Measurements from ENCODE around the gene HIPK3. TPM values are rescaled to one million over a fixed set of nuclear protein-coding genes. Genes with fewer than 3 reads are reported as not detected.
"Not testable (repeated sequence)": the region's sequence is repeated elsewhere in the genome, so short reads cannot be mapped to it uniquely, and the experiment has no call there.

The HIPK3 gene
- polyA plus RNA-seq, 4 donors, result 39.8 to 58.3 (median 48.7) TPM

DNA sequence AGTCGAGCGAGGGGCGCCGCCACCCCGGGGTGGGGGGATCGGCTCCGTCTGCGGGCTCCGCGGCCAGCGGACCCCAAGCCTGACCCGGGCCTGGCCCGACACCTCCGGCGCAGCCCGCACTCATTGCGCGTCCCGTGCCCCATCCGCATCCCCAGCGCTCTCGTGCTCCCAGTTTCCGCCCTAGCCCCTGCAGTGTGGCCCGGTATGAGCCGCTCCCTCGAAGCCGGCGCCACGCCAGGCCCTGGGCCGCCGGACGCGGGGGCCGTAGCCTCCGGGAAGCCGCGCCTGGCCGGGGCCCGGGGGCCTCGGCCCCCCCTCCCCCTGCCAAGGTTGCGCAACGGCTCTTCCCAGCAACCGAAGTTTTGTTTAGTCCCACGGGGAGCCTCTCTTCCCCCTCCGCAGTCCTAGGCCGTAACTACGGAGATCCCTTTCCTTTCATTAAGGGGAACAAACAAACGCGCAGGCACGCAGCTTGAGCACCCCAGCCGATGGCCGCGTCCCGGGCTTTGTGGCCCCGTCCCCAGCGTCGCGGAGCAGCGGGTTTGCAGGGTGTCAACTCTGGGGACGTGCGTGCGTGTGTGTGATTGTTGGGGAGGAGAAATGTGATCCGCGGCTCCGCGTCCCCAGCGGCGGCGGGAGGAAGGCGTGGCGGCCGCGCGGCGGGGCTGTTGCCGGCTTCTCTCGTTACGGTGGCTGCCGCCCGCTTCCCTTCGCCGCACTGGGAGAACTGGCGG, 883 bp downstream of the HIPK3 start:
- DNase-seq (ENCODE audit: low read depth in 4 of 4, low spot score in 3 of 4), result peak; percentile 66 to 71 (median 68)

DNA sequence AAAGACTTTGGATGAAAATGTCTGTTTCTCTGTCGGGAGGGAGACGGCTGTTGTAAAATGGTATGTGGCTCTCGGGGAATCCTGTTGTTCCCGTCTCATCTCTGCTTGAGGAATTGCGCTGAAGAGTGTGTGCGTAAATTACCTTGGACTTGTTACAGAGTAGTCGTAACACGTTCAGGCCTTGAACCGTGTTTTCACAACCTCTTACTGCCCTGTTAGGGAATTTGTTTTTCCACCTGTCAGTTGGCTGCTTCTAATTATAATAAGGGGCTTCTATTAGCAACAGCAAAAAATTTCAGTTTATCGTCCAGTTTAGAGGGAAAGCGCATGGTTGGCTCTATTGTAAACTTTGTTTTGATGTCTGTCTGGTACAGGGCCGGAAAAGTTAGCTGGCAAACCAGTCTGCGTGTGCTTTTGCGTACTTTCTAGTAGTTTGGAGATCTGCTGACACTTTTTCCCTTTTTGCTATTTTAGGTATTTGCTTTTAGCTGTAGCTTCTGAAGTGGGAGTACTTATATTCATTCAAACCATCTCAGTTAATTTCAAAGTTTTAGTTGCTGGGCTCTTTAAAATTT, 1.5 kb downstream of the HIPK3 start:
- peak in 2 of 4 donors; percentile 64 to 73 for DNase-seq (ENCODE audit: low read depth in 4 of 4, low spot score in 3 of 4)

DNA sequence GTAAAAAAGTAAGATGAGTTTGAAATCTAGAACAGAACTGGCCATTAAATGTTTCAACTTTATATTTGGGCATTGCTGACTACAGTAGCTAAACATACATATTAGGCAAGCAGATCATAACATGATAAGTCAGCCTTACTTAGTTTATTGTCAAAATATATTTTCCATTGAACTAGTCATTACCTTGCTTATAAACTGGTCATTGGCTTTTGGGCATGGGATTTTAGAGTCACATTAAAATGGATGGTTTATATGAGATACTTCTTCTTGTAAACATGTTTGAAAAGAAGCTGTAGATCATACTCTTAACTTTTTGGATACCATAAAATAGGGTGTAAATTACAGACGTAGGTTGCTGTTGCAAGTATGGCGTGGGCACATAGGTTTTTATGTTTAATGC, 2.7 kb downstream of the HIPK3 start:
- DNase-seq (ENCODE audit: low read depth in 4 of 4, low spot score in 3 of 4), result no peak

DNA sequence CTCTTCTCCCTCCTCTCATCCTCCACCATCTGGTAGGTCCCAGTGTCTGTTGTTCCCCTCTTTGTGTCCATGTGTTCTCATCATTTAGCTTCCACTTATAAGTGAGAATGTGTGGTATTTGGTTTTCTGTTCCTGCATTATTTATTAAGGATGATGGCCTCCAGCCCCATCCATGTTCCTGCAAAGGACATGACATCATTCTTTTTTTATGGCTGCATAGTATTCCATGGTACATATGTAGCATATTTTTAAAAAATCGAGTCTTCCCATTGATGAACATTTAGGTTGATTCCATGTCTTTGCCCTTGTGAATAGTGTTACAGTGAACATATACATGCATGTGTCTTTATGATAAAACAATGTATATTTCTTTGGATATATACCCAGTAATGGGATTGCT, 4.2 kb downstream of the HIPK3 start:
- DNase-seq (ENCODE audit: low read depth in 4 of 4, low spot score in 3 of 4), result not testable (repeated sequence)

DNA sequence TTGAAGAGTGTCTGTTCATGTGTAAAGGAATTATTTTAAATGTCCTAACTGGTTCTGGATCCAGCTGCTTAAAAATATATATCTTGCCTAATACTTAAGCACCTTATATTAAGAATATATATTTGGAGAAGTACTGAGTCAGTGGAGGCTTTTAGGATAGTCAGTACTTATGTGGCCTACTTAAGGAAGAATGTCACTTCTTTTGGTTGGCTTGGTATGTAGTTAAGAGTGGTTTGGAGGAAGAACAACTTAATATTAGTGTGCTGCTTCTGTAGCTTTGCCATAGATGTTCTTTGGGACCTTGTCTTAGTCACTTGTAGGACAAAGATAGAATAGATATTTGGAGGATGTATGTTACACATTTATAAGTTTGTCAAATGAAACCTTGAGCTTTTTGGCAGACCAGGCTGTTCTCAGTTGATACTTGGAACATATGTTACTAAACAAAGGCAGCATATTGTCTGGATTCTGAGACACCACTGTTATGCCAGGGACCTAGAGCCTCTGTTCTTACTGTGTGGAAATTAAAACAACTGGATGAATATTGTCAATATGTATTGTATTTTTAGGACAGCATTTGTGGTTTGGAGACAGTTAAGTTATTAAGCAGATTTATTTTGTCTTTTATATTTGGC, 4.9 kb downstream of the HIPK3 start:
- no peak for DNase-seq (ENCODE audit: low read depth in 4 of 4, low spot score in 3 of 4)

DNA sequence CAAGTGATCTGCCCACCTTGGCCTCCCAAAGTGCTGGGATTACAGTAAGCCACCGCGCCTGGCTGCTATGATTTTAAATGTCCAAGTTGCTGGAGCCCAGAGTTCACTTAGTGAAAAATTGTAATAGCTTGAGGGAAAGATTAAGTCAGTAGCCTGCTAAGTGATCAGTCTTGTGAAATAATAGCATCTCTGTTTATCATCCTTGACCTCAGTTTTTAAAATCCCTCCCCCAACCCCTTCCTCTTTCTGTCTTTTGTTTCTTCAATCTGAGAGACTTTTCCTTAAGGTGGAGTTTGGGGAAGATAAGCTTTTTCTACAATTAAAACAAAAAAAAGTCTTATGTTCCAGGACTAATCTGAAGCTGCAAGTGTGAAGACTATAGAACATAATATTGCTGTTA, 6.4 kb downstream of the HIPK3 start:
- DNase-seq (ENCODE audit: low read depth in 4 of 4, low spot score in 3 of 4), result no peak

DNA sequence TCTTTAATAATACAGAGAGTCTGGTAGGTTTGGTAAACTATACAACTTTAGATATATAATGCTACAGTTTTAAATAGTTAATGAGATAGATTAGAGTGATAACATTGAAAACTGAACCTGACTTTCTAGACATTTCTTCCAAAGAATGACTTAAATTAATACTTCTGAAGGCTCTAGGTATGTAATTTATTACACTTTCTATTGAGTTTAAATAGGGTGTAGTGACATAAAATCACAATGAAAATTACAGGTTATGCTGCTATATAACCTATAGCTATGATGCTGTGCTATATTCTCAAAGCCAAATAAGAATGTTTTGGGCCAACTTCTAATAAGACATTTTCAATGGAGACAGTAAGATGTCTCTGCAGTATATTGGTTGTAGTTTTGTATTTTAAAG, 7.7 kb downstream of the HIPK3 start:
- no peak for DNase-seq (ENCODE audit: low read depth in 4 of 4, low spot score in 3 of 4)

DNA sequence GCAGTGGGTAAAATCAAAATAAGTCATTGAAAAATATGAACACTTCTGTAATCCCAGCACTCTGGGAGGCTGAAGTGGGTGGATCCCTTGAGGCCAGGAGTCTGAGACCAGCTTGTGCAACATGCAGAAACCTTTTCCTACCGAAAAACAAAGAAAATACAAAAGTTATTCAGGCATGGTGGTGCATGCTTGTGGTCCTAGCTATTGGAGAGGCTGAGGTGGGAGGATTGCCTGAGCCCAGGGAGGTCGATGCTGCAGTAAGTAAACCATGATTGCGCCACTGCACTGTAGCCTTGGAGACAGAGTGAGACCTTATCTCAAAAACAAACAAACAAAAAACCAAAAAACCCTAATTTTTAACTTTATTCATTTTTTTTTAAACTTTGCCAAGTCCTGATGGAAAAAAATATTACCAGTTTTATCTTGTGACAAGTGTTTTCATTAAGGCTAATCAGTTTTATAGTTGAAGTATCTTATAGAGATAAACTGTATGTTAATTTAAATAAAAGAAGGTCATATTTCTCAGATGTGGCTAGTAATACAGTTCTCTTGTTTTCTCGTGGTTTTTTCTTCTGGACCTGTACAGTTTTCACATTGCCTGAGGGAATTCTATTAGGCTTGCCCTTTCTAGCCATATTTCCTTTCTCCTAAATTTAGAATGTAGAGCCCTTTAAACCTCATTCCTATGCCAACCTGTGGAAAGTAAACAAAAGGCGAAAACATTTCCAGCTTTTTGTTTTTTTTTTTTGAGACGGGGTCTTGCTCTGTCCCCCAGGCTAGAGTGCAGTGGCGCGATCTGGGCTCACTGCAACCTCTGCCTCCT, 9.4 kb downstream of the HIPK3 start:
- no peak for DNase-seq (ENCODE audit: low read depth in 4 of 4, low spot score in 3 of 4)

DNA sequence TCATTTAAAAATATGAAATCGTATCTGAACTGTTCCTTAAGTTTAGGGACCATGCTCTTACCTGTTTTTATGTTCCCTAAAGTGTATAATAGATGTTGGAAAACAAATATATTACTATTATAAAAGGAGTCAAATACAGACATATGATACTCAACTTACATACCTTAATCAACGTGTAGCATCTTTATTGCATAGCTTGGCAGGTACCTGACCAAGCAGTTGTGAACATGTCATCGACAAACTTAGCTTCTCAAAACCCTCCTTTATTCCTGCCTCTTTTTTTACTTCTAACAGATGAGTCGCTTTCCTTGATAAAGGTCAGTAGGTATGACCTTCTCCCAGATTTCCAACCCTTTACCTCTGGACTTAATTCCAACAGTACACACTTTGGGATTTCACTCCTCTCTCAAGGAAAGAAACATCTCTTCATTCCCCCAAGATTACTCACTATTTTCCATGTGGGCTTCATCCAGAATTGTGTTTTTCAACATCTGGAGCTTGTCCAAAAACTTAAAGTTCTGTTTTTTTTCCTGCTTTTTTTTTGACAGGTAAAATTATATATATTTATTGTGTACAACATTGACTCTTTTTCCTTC, 11.9 kb downstream of the HIPK3 start:
- DNase-seq (ENCODE audit: low read depth in 4 of 4, low spot score in 3 of 4), result no peak

DNA sequence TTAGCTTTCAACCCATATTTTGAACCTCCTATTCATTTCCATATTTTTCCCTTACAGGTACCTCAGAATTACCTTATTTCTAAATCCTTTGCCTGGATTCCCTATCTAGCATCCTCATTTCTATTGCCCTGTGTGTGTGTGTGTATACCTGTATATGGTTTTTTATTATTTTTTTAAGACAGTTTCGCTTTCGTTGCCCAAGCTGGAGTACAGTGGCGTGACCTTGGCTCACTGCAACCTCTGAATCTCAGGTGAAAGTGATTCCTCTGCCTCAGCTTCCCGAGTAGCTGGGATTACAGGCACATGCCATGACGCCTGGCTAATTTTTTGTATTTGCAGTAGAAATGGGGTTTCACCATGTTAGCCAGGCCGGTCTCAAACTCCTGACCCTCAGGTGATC, 12.6 kb downstream of the HIPK3 start:
- no peak for DNase-seq (ENCODE audit: low read depth in 4 of 4, low spot score in 3 of 4)

DNA sequence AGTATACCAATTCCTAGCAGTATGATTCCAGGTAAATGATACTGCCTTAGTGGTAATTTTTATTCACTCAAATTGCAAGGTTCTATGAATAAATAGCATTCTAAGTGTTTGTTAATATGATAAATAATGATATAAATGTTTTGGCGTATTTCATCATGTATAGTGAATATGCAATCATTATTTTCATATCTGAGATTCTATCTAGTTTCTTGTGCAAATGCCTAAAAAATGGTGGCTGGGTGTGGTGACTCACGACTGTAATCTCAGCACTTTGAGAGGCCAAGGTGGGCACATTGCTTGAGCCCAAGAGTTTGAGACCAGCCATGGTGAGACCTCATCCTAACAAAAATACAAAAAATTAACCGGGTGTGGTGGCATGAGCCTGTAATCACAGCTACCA, 13.9 kb downstream of the HIPK3 start:
- DNase-seq (ENCODE audit: low read depth in 4 of 4, low spot score in 3 of 4), result no peak

DNA sequence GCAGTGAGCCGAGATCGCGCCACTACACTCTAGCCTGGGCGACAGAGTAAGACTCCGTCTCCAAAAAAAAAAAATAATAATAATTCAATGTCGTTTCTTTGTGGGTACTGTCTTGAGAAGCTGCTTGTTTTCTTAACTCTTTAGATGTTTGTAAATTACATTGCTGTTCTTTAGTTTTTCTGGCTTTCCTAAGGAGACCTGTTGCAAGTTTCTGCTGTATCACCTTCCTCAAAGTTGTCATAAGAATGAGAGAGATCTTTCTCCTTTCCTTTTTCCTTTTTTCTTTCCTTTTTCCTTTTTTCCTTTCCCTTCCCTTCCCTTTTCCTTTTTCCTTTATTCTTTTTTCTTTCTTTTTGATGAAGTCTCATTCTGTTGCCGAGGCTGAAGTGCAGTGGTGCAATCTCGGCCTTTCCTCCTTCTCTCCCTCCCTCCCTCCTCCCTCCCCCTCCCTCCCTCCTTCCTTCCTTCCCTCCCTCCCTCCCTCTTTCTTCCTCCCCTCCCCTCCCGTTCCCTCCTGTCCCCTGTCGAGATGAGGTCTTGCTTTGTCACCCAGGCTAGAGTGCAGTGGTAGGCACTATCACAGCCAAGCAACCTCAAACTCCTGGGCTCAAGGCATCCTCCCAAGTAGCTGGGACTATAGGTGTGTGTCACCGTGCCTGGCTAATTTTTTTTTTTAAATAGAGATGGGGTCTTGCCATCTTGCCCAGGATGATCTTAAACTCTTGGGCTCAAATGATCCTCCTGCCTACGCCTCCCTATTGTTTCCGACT, 15.3 kb downstream of the HIPK3 start:
- no peak for DNase-seq (ENCODE audit: low read depth in 4 of 4, low spot score in 3 of 4)

DNA sequence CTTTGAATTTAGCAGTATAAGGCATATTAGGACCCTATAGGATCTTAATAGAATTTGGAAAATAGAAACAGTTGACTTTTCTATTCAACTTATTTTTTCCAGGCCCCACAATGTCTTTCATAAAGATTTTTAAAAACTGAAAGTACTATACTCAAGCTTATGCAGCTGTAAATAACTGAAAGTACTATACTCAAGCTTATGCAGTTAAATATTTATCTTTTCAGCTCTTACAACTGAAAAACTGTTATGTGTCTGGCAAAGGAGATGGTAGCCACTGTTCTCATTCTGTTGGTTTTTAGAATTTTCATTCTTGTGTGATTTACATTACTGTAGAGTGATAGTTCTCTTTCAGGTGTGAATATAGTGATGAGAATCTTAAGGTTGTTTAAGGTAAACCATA, 16.5 kb downstream of the HIPK3 start:
- DNase-seq (ENCODE audit: low read depth in 4 of 4, low spot score in 3 of 4), result no peak

DNA sequence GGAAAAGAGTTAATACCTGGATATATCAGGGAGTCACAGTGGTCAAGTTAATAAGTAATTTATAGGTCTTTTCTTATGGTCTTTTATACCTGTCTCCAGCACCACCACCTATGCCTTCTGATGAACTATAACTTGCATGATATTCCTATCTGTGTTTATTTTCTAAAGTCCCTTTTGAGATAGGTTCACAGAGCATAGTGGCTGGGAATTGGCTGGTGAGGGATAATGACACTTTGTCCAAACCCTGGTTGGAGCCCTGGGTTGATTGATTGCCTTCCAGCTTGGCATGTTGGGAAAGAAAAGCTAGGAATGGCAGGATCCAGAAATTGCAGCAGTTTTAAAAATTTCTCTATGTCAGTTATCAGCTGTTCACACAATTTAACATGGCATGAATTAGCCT, 23.2 kb downstream of the HIPK3 start:
- no peak for DNase-seq (ENCODE audit: low read depth in 4 of 4, low spot score in 3 of 4)

DNA sequence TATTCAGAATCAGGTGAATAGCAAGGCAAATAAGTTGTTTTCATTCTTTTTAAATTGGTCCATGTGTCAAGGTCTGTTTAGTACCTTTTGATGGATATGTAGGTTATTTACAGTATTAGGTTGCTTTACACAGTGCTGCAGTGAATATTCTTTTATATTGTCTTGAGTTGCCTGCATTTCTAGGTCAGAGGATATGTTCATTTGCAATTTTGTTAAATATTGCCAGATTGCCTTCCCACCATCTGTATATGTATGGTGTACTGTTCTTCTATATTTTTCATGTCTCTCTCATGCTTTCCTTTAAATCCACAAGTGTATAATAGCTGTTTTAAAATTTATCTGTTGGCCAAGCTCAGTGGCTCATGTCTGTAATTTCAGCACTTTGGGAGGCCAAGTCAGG, 24.6 kb downstream of the HIPK3 start:
- DNase-seq (ENCODE audit: low read depth in 4 of 4, low spot score in 3 of 4), result no peak

DNA sequence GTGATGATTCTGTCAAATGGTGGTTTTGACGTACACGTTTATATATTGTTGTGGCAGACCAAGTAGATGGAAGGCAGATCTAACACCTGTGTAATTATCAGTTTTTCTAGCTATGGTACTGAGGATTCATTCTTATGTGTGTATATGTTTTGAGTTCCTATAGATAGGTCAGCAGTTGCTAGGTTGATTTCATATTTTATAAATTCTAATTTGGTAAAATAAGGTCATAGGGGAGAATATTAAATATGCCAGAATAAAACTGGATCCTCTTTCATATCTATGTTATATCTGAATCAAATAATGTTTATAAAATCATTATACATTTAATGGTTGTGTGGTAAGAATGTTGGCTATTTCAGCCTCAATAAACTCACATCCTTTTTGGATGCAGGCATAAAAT, 27.6 kb downstream of the HIPK3 start:
- no peak for DNase-seq (ENCODE audit: low read depth in 4 of 4, low spot score in 3 of 4)

DNA sequence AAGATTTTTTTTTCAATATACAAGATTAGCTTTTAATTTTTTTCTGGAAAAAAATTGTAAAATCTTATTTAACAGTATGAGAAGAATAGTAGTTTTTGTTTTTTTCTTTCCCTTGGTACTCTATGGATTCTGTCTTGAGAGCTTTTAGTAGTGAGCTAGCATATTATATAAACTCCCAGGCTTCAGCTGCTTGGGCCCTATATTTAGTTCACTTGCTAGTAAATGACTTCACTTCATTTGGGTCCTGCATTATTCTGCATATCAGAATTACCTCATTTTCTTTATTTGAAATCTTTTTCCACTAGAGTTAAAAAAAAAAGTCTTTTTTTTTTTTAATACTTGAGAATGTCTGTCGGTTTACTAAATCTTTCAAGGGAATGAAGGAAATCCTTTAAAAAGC, 33.1 kb downstream of the HIPK3 start:
- no peak for DNase-seq (ENCODE audit: low read depth in 4 of 4, low spot score in 3 of 4)

DNA sequence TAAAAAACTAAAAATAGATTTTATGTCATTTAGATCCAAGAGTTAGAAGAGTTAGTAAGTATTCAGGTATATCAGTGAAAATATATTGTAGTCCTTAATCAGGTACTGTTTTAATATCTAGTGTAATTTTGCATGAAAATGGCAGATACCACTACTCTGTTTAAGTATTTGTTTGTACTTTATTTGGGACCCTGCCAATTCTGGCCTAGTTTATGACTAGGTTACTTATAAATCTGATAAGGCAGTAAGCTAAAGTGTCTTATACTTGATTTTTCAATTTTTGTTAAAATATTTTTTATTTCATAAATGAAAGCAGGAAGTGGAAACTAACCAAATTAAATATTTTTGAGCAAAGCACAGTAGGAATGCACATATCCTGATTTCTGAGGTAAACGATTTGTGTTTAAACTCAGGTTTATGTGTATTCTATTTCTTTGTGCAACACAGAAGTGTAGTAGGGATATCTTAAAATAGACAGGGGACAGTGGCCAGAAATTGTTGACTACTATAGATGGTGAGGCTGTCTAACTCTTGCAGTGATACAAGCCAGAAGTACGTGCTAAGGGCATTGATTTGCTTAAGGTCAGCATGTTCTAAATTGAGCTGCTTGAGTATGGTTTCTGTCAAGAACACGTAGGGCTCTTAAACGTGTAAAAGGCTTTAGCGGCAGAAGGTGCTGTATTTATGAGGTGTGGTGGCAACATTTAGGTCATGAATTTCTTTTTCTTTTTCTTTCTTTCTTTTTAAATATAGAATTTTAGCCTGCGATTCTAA, 34.0 kb downstream of the HIPK3 start:
- peak in 2 of 4 donors; percentile 10 to 39 for DNase-seq (ENCODE audit: low read depth in 4 of 4, low spot score in 3 of 4)

DNA sequence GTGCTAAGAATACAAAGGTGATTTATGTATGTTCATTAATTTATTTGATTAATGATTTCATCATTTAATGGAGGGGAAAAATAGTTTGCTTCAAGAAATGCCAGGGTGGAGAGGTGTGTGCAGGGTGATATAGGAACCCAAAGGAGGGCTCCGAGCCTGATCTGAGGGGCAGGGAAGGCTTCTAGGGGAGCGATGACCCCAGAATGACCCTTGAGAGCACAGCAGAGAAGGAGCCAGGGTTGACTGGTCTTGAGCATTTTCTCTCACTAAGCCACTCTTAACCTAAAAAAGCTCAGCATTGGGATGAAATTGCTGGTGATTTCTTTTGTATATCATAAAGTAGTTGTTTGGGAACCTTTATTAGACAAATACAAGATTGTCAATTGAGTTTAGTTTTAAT, 35.1 kb downstream of the HIPK3 start:
- peak in 1 of 4 donors; percentile 8 for DNase-seq (ENCODE audit: low read depth in 4 of 4, low spot score in 3 of 4)
